Fibroblast of lung (primary cell): ENCODE data around the gene JARID2. TPM values are rescaled to one million over a fixed set of nuclear protein-coding genes. Genes with fewer than 3 reads are reported as not detected.

Experiments used
- DNase-seq, 2 donors: peaks; one replicate each; pipeline versions ENCODE4 v3.0.0 to v3.0.0-alpha.2; 2010; ENCODE audit warnings: low read depth in 2 of 2
- H2AFZ ChIP-seq: 2 replicates; pipeline ENCODE4 v1.5.1; 2012; ENCODE audit warnings: low read length, control low read depth, inconsistent platforms
- H3K27ac ChIP-seq: 2 replicates; pipeline ENCODE4 v1.5.1; 2011; ENCODE audit warnings: low read length, control low read depth; ENCODE audit not compliant: insufficient read depth
- H3K27me3 ChIP-seq: 2 replicates; pipeline ENCODE4 v1.5.1; 2011; ENCODE audit warnings: mild to moderate bottlenecking, low read length; ENCODE audit not compliant: control insufficient read depth, insufficient read depth
- H3K36me3 ChIP-seq: 2 replicates; pipeline ENCODE4 v1.5.1; 2011; ENCODE audit warnings: low read length; ENCODE audit not compliant: control insufficient read depth, insufficient read depth
- H3K4me1 ChIP-seq: 2 replicates; pipeline ENCODE4 v1.5.1; 2011; ENCODE audit warnings: low read length; ENCODE audit not compliant: control insufficient read depth, insufficient read depth; ENCODE audit errors: extremely low read depth
- H3K4me2 ChIP-seq: 2 replicates; pipeline ENCODE4 v1.5.1; 2011; ENCODE audit warnings: low read length, control low read depth; ENCODE audit not compliant: insufficient read depth; ENCODE audit errors: extremely low read depth
- H3K4me3 ChIP-seq, 4 experiments: fragments of 200-600 bp in 1 of 4; sonication (generic) in 1 of 4; replicated peaks in 1 of 4; 2 replicates each; pipeline ENCODE4 v1.5.1; 2011 to 2016; ENCODE audit warnings: low read length in 4 of 4, low read depth in 3 of 4, mild to moderate bottlenecking in 3 of 4, control low read depth in 2 of 4, inconsistent platforms in 1 of 4, mixed read lengths in 1 of 4; ENCODE audit not compliant: insufficient read depth in 1 of 4; ENCODE audit errors: control extremely low read depth in 1 of 4
- H3K79me2 ChIP-seq: 2 replicates; pipeline ENCODE4 v1.5.1; 2012; ENCODE audit warnings: mild to moderate bottlenecking, low read length, inconsistent platforms; ENCODE audit not compliant: control insufficient read depth, insufficient read depth
- H3K9ac ChIP-seq: 2 replicates; pipeline ENCODE4 v1.5.1; 2011; ENCODE audit warnings: mild to moderate bottlenecking, low read length, control low read depth; ENCODE audit not compliant: insufficient read depth
- H3K9me3 ChIP-seq: 2 replicates; pipeline ENCODE4 v1.5.1; 2012; ENCODE audit warnings: low read depth, low read length; ENCODE audit not compliant: control insufficient read depth, insufficient read depth
- H4K20me1 ChIP-seq: 2 replicates; pipeline ENCODE4 v1.5.1; 2011; ENCODE audit warnings: low read length; ENCODE audit not compliant: control insufficient read depth, insufficient read depth; ENCODE audit errors: extremely low read depth
- EZH2 ChIP-seq: IDR thresholded peaks from 2 replicates; pipeline ENCODE4 v1.5.1; 2012; ENCODE audit warnings: low read length, control low read depth, mild to moderate bottlenecking; ENCODE audit errors: missing control alignments
- polyA plus RNA-seq, 2 donors: library from polyadenylated mRNA; depleted of rRNA in 1 of 2; stranded (reverse) in 1 of 2; unstranded in 1 of 2; fragments of >200 nt; gene quantifications; 2 replicates each; pipeline ENCODE4 v1.2.1, GENCODE V29; 2011 to 2012; ENCODE audit warnings: missing spikeins in 1 of 2
- total RNA-seq: library from RNA; depleted of rRNA; stranded (reverse); fragments of >200 nt; gene quantifications from 2 replicates; pipeline ENCODE4 v1.2.1, GENCODE V29; 2014
- TF ChIP-seq, protein P1 (sequence below), 2 donors: IDR thresholded peaks in 1 of 2; conservative IDR thresholded peaks in 1 of 2; 1 replicate in 1 of 2; 2 replicates in 1 of 2; pipeline ENCODE4 v1.5.1; 2011 to 2012; ENCODE audit warnings: low read length in 2 of 2, control low read depth in 1 of 2, inconsistent platforms in 1 of 2, low read depth in 1 of 2, mild to moderate bottlenecking in 1 of 2

JARID2 gene
- total and polyA plus RNA-seq, 2 donors (not counting 1 experiment from before 2014, with no cell fraction given): 5.0 to 8.2 TPM

DNA sequence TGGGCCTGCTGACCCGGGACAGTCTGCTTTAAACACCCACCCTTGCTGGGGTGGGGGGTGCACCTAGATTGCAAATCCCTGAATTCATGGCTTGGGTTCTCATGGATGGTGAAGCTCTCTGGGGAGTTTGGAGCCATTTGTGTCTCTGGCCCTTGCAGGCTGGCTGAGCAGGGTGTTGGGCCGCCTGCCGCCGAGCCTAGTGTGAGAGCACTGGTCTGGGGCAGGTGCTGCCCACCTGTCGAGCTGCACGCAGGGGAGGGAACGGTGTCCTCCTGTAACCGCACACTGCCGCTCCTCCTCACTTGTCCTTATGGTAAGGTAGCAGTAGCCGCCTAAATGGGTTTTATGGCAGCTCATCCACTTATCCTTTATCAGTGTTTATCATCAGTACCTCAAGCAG is 273.0 kb downstream of the JARID2 start:
- Histone ChIP-seq H3K79me2 (no peaks in the 10 kb centered on the region), H3K4me2 (no peak overlapping the region), H2AFZ (no peak overlapping the region), H3K27ac (no peak overlapping the region), H4K20me1 (no peaks in the 10 kb centered on the region), H3K9ac (no peak overlapping the region), H3K4me1 (no peaks in the 10 kb centered on the region), H3K36me3 (peaks cover 11% of the 10 kb centered on the region), H3K27me3 (no peaks in the 10 kb centered on the region), H3K9me3 (no peaks in the 10 kb centered on the region), H3K4me3 (no peak overlapping the region)
- TF ChIP-seq, protein P1, sequence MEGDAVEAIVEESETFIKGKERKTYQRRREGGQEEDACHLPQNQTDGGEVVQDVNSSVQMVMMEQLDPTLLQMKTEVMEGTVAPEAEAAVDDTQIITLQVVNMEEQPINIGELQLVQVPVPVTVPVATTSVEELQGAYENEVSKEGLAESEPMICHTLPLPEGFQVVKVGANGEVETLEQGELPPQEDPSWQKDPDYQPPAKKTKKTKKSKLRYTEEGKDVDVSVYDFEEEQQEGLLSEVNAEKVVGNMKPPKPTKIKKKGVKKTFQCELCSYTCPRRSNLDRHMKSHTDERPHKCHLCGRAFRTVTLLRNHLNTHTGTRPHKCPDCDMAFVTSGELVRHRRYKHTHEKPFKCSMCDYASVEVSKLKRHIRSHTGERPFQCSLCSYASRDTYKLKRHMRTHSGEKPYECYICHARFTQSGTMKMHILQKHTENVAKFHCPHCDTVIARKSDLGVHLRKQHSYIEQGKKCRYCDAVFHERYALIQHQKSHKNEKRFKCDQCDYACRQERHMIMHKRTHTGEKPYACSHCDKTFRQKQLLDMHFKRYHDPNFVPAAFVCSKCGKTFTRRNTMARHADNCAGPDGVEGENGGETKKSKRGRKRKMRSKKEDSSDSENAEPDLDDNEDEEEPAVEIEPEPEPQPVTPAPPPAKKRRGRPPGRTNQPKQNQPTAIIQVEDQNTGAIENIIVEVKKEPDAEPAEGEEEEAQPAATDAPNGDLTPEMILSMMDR (conservative IDR thresholded peaks at IDR 0.05 in 1 of 2, IDR thresholded peaks at IDR 0.05 in 1 of 2; ENCODE audit: low read depth in 1 of 2, low read length in 2 of 2): no peak
- TF ChIP-seq EZH2: no peak
- DNase-seq: no peak

DNA sequence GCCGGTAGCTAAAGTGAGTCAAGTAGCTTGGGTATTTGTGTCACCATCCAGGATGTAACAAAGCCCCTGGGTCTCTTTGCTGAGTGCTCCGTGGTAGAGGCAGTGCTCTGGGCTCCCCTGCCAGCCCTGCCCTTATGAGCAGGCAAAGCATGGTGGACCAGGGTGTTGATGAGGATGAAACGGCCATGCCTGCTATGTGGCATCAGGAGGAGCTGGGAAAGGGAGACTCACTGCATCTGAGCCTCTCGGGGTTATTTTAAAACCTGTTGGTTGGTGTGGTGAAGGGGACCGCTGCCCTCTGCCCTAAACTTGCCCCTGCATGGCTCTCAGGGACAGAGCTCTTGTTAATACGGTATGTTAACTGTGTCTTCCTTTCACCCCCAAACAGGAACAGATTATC is 273.8 kb downstream of the JARID2 start:
- peaks cover 8% of the 10 kb centered on the region for H3K36me3 ChIP-seq
- H3K9me3 ChIP-seq: no peaks in the 10 kb centered on the region
- H3K4me2 ChIP-seq: no peak overlapping the region
- H4K20me1 ChIP-seq: no peaks in the 10 kb centered on the region
- no peak for DNase-seq
- no peaks in the 10 kb centered on the region for H3K4me1 ChIP-seq
- H3K27ac ChIP-seq: no peak overlapping the region
- TF ChIP-seq EZH2: no peak
- no peak overlapping the region for H3K4me3 ChIP-seq
- H3K27me3 ChIP-seq: no peaks in the 10 kb centered on the region
- H3K9ac ChIP-seq: no peak overlapping the region
- no peak overlapping the region for H2AFZ ChIP-seq
- no peaks in the 10 kb centered on the region for H3K79me2 ChIP-seq

DNA sequence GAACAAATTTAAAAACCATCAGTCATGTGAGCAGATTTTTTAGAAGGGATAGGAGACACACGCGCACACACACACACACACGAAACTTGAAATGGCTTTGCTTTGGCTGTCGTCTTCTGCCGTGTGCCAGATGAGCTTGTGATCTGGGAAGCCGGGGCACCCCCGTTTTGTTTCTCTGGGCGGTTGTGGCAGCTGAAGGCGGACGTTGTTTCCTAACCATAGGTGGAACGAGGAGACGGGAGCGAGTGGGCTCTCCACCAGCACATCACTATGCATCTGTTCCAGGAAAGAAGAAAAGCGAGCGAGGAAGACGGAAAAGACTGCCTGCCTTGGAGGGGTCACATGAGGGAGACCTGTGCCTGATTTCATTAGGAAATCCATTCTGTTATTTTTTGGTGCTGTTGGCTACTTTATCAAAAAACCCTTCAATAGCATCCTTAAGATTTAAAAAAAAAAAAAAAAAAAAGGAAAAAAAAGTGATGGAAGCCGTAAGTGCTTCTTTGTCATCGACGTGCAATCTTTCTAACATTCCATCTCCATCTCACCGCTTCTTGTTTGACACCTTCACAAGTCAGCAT is 274.8 kb downstream of the JARID2 start:
- H3K27me3 ChIP-seq: no peaks in the 10 kb centered on the region
- no peaks in the 10 kb centered on the region for H3K9me3 ChIP-seq
- H3K9ac ChIP-seq: no peak overlapping the region
- H3K36me3 ChIP-seq: peaks cover 8% of the 10 kb centered on the region
- H3K4me1 ChIP-seq: no peaks in the 10 kb centered on the region
- no peak for DNase-seq
- H3K4me2 ChIP-seq: no peak overlapping the region
- H3K27ac ChIP-seq: no peak overlapping the region
- no peaks in the 10 kb centered on the region for H4K20me1 ChIP-seq
- H2AFZ ChIP-seq: no peak overlapping the region
- H3K4me3 ChIP-seq: no peak overlapping the region
- TF ChIP-seq EZH2: no peak
- TF ChIP-seq, protein P1 (conservative IDR thresholded peaks at IDR 0.05 in 1 of 2, IDR thresholded peaks at IDR 0.05 in 1 of 2; ENCODE audit: low read depth in 1 of 2, low read length in 2 of 2): no peak
- H3K79me2 ChIP-seq: no peaks in the 10 kb centered on the region
